ENCODE measurements around the gene IRF9.

IRF9 gene

GRCh38 chr14:24149302-24149969 lies 11.6 kb upstream of the IRF9 start:
- no peak overlapping the region for H3K27ac ChIP-seq
- no peak for TF ChIP-seq CTCF (IDR thresholded peaks at IDR 0.05)
- TF ChIP-seq ZFX (IDR thresholded peaks at IDR 0.05; ENCODE audit: borderline replicate concordance): no peak

GRCh38 chr14:24150061-24150460 lies 11.0 kb upstream of the IRF9 start:
- TF ChIP-seq CTCF (IDR thresholded peaks at IDR 0.05): no peak
- TF ChIP-seq ZFX (IDR thresholded peaks at IDR 0.05; ENCODE audit: borderline replicate concordance): no peak

GRCh38 chr14:24150567-24150966 lies 10.5 kb upstream of the IRF9 start:
- TF ChIP-seq CTCF (IDR thresholded peaks at IDR 0.05) (no peak), ZFX (IDR thresholded peaks at IDR 0.05; ENCODE audit: borderline replicate concordance) (no peak)
- H3K27ac ChIP-seq: no peak overlapping the region

More at GRCh38 chr14:24150061-24150460, 11.0 kb upstream of the IRF9 start:
- no peak overlapping the region for H3K27ac ChIP-seq

- no peak overlapping the region for H3K27ac ChIP-seq
- no peak for TF ChIP-seq ZFX (IDR thresholded peaks at IDR 0.05; ENCODE audit: borderline replicate concordance)
- TF ChIP-seq CTCF (IDR thresholded peaks at IDR 0.05): no peak
Measured at GRCh38 chr14:24150993-24151392, 10.1 kb upstream of the IRF9 start.

- H3K27ac ChIP-seq: no peak overlapping the region
- TF ChIP-seq CTCF (IDR thresholded peaks at IDR 0.05) (no peak), ZFX (IDR thresholded peaks at IDR 0.05; ENCODE audit: borderline replicate concordance) (no peak)
Measured at GRCh38 chr14:24151404-24152080, 9.5 kb upstream of the IRF9 start.

- H3K27ac ChIP-seq: no peak overlapping the region
- TF ChIP-seq CTCF (IDR thresholded peaks at IDR 0.05) (no peak), ZFX (IDR thresholded peaks at IDR 0.05; ENCODE audit: borderline replicate concordance) (no peak)
Measured at GRCh38 chr14:24155100-24155499, 6.0 kb upstream of the IRF9 start.

GRCh38 chr14:24156840-24157239 lies 4.2 kb upstream of the IRF9 start:
- H3K27ac ChIP-seq: no peak overlapping the region
- TF ChIP-seq ZFX (IDR thresholded peaks at IDR 0.05; ENCODE audit: borderline replicate concordance) (no peak), CTCF (IDR thresholded peaks at IDR 0.05) (no peak)
